Neural progenitor cell (in vitro differentiated cells): ENCODE measurements around the gene PLA2G4A. TPM values are rescaled to one million over a fixed set of nuclear protein-coding genes. Genes with fewer than 3 reads are reported as not detected.

ENCODE experiments used
- DNase-seq: peaks from one replicate; pipeline ENCODE4 v3.0.0-alpha.2; 2016; ENCODE audit warnings: low spot score
- H2AFZ ChIP-seq: fragments of 200-600 bp; sonication (generic); replicated peaks from 2 replicates; pipeline ENCODE4 v1.6.1; 2016; ENCODE audit warnings: antibody characterized with exemption
- H3F3A ChIP-seq: fragments of 200-600 bp; sonication (generic); 2 replicates; pipeline ENCODE4 v1.6.1; 2016; ENCODE audit warnings: antibody characterized with exemption, low read depth
- H3K27ac ChIP-seq: fragments of 200-600 bp; sonication (generic); 2 replicates; pipeline ENCODE4 v1.5.1; 2016; ENCODE audit warnings: mild to moderate bottlenecking
- H3K27me3 ChIP-seq: fragments of 200-600 bp; sonication (generic); 2 replicates; pipeline ENCODE4 v1.6.1; 2016; ENCODE audit warnings: mild to moderate bottlenecking, moderate library complexity
- H3K36me3 ChIP-seq: fragments of 200-600 bp; sonication (generic); 2 replicates; pipeline ENCODE4 v1.5.1; 2016
- H3K4me1 ChIP-seq: fragments of 200-600 bp; sonication (generic); 2 replicates; pipeline ENCODE4 v1.6.1; 2016; ENCODE audit warnings: mixed run types
- H3K4me2 ChIP-seq: fragments of 200-600 bp; sonication (generic); 2 replicates; pipeline ENCODE4 v1.6.1; 2016
- H3K4me3 ChIP-seq: fragments of 200-600 bp; sonication (generic); 2 replicates; pipeline ENCODE4 v1.5.1; 2016
- H3K79me2 ChIP-seq: fragments of 200-600 bp; sonication (generic); 2 replicates; pipeline ENCODE4 v1.6.1; 2016; ENCODE audit warnings: low read depth
- H3K9ac ChIP-seq: fragments of 200-600 bp; sonication (generic); 2 replicates; pipeline ENCODE4 v1.6.1; 2016
- H3K9me3 ChIP-seq: fragments of 200-600 bp; sonication (generic); 2 replicates; pipeline ENCODE4 v1.5.1; 2016; ENCODE audit warnings: low read depth
- H4K20me1 ChIP-seq: fragments of 200-600 bp; sonication (generic); 2 replicates; pipeline ENCODE4 v1.6.1; 2016; ENCODE audit warnings: low read depth
- H3K27ac Mint-ChIP-seq: 3 replicates; pipeline ENCODE4 v1.8.0; 2021; ENCODE audit warnings: mixed read lengths
- H3K27me3 Mint-ChIP-seq: 2 replicates; pipeline ENCODE4 v1.8.0; 2022; ENCODE audit warnings: low read depth, mild to moderate bottlenecking, inconsistent platforms, moderate library complexity, mixed read lengths; ENCODE audit not compliant: insufficient read depth
- H3K36me3 Mint-ChIP-seq: 3 replicates; pipeline ENCODE4 v1.8.0; 2021; ENCODE audit warnings: mixed read lengths
- H3K4me1 Mint-ChIP-seq: 3 replicates; pipeline ENCODE4 v1.8.0; 2021; ENCODE audit warnings: mixed read lengths
- H3K4me3 Mint-ChIP-seq: 3 replicates; pipeline ENCODE4 v1.8.0; 2021; ENCODE audit warnings: mild to moderate bottlenecking, moderate library complexity, mixed read lengths
- H3K9me3 Mint-ChIP-seq: 3 replicates; pipeline ENCODE4 v1.8.0; 2020; ENCODE audit warnings: mixed read lengths
- CTCF ChIP-seq: fragments of 200-600 bp; sonication (generic); IDR thresholded peaks from 2 replicates; pipeline ENCODE4 v1.5.1; 2017; ENCODE audit warnings: antibody characterized with exemption, mild to moderate bottlenecking
- EZH2 ChIP-seq: fragments of 200-600 bp; sonication (generic); IDR thresholded peaks from 2 replicates; pipeline ENCODE4 v1.6.1; 2017; ENCODE audit warnings: antibody characterized with exemption, mild to moderate bottlenecking, moderate library complexity
- EZH2phosphoT487 ChIP-seq: fragments of 200-600 bp; sonication (generic); IDR thresholded peaks from 2 replicates; pipeline ENCODE4 v1.6.1; 2017; ENCODE audit warnings: antibody characterized with exemption
- total RNA-seq: library from RNA; depleted of rRNA; stranded (reverse); fragments of >200 nt; gene quantifications from 2 replicates; pipeline ENCODE4 v1.2.3, GENCODE V29; 2015; ENCODE audit warnings: low replicate concordance

The PLA2G4A gene
- total RNA-seq, 1 donor from 2014 or later = 1.0 TPM

GRCh38 chr1:186799689-186800054 lies 29.1 kb upstream of the PLA2G4A start:
- H3K27ac ChIP-seq = no peak overlapping the region
- H3K36me3 Mint-ChIP-seq = no peaks in the 10 kb centered on the region
- H3K79me2 ChIP-seq = no peaks in the 10 kb centered on the region
- H2AFZ ChIP-seq = no peak overlapping the region
- H3K36me3 ChIP-seq = no peaks in the 10 kb centered on the region
- H3K4me3 Mint-ChIP-seq = no peak overlapping the region
- H3K9me3 Mint-ChIP-seq = no peaks in the 10 kb centered on the region
- no peaks in the 10 kb centered on the region for H3F3A ChIP-seq
- H3K9ac ChIP-seq = no peak overlapping the region
- no peaks in the 10 kb centered on the region for H3K27me3 Mint-ChIP-seq
- H3K4me3 ChIP-seq = no peak overlapping the region
- H4K20me1 ChIP-seq = no peaks in the 10 kb centered on the region
- no peaks in the 10 kb centered on the region for H3K4me1 ChIP-seq
- no peak overlapping the region for H3K27ac Mint-ChIP-seq
- H3K27me3 ChIP-seq = no peaks in the 10 kb centered on the region
- no peaks in the 10 kb centered on the region for H3K4me1 Mint-ChIP-seq
- DNase-seq = no peak
- no peak overlapping the region for H3K4me2 ChIP-seq
- no peaks in the 10 kb centered on the region for H3K9me3 ChIP-seq
- TF ChIP-seq EZH2 (no peak), EZH2phosphoT487 (no peak), CTCF (no peak)

- no peak overlapping the region for H3K4me3 ChIP-seq
- Mint-ChIP-seq H3K4me1 (no peaks in the 10 kb centered on the region), H3K27me3 (no peaks in the 10 kb centered on the region), H3K36me3 (no peaks in the 10 kb centered on the region), H3K9me3 (no peaks in the 10 kb centered on the region), H3K27ac (no peak overlapping the region), H3K4me3 (no peak overlapping the region)
- H2AFZ ChIP-seq = no peak overlapping the region
- H3K79me2 ChIP-seq = no peaks in the 10 kb centered on the region
- TF ChIP-seq CTCF = no peak
- TF ChIP-seq EZH2 = no peak
- no peak for TF ChIP-seq EZH2phosphoT487
- no peaks in the 10 kb centered on the region for H3K27me3 ChIP-seq
- no peak overlapping the region for H3K27ac ChIP-seq
- no peak for DNase-seq
- H3K36me3 ChIP-seq = no peaks in the 10 kb centered on the region
- no peaks in the 10 kb centered on the region for H3K4me1 ChIP-seq
- H3K9me3 ChIP-seq = no peaks in the 10 kb centered on the region
- H4K20me1 ChIP-seq = no peaks in the 10 kb centered on the region
- H3K9ac ChIP-seq = no peak overlapping the region
- H3F3A ChIP-seq = no peaks in the 10 kb centered on the region
- H3K4me2 ChIP-seq = no peak overlapping the region
Measured at GRCh38 chr1:186802388-186802787, 26.4 kb upstream of the PLA2G4A start.

GRCh38 chr1:186804679-186805078 lies 24.1 kb upstream of the PLA2G4A start:
- no peaks in the 10 kb centered on the region for H3K27me3 Mint-ChIP-seq
- Histone ChIP-seq H3K9me3 (no peaks in the 10 kb centered on the region), H3K4me2 (no peak overlapping the region), H4K20me1 (no peaks in the 10 kb centered on the region), H2AFZ (no peak overlapping the region), H3K36me3 (no peaks in the 10 kb centered on the region), H3K4me3 (no peak overlapping the region), H3K4me1 (no peaks in the 10 kb centered on the region), H3K79me2 (no peaks in the 10 kb centered on the region), H3F3A (no peaks in the 10 kb centered on the region), H3K9ac (no peak overlapping the region), H3K27ac (no peak overlapping the region), H3K27me3 (no peaks in the 10 kb centered on the region)
- H3K4me3 Mint-ChIP-seq = no peak overlapping the region
- no peak for TF ChIP-seq EZH2
- TF ChIP-seq EZH2phosphoT487 = no peak
- TF ChIP-seq CTCF = no peak
- no peak for DNase-seq
- H3K27ac Mint-ChIP-seq = no peak overlapping the region
- H3K36me3 Mint-ChIP-seq = no peaks in the 10 kb centered on the region
- no peaks in the 10 kb centered on the region for H3K9me3 Mint-ChIP-seq
- no peaks in the 10 kb centered on the region for H3K4me1 Mint-ChIP-seq

GRCh38 chr1:186806477-186806876 lies 22.3 kb upstream of the PLA2G4A start:
- Histone ChIP-seq H3K4me1 (no peaks in the 10 kb centered on the region), H3K4me3 (no peak overlapping the region), H4K20me1 (no peaks in the 10 kb centered on the region), H3K9me3 (no peaks in the 10 kb centered on the region), H3K9ac (no peak overlapping the region), H3K27ac (no peak overlapping the region), H3F3A (no peaks in the 10 kb centered on the region), H3K4me2 (no peak overlapping the region), H2AFZ (no peak overlapping the region), H3K36me3 (no peaks in the 10 kb centered on the region), H3K27me3 (no peaks in the 10 kb centered on the region), H3K79me2 (no peaks in the 10 kb centered on the region)
- Mint-ChIP-seq H3K27ac (no peak overlapping the region), H3K27me3 (no peaks in the 10 kb centered on the region), H3K4me3 (no peak overlapping the region), H3K9me3 (no peaks in the 10 kb centered on the region), H3K4me1 (no peaks in the 10 kb centered on the region), H3K36me3 (no peaks in the 10 kb centered on the region)
- no peak for TF ChIP-seq CTCF
- no peak for TF ChIP-seq EZH2phosphoT487
- no peak for TF ChIP-seq EZH2
- DNase-seq = peak; percentile 33
